Measurements from ENCODE around the gene KITLG.
A peak's percentile ranks its signal among the peaks of the same experiment; 100 is the strongest.
"Not testable (repeated sequence)": the region's sequence is repeated elsewhere in the genome, so short reads cannot be mapped to it uniquely, and the experiment has no call there.

The KITLG gene

DNA sequence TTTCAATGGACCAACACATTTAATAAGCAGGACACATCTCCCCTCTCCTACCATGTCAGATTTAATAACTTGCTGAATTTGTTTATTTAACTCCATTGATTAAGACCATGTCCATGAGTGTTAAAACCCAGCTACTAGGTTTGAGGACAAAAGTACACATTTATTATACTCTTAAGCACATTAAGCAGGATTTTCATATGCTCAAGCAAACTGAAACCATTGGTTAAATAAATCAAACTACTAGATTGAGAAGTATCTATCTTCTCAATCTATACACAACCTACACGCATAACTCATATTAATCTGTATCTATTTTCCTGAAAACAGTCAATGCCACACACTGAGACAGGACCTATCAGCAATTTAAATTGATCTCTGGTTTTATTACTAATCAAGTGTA lies 85.2 kb downstream of the KITLG start:
- DNase-seq (ENCODE audit: low spot score) = no peak

DNA sequence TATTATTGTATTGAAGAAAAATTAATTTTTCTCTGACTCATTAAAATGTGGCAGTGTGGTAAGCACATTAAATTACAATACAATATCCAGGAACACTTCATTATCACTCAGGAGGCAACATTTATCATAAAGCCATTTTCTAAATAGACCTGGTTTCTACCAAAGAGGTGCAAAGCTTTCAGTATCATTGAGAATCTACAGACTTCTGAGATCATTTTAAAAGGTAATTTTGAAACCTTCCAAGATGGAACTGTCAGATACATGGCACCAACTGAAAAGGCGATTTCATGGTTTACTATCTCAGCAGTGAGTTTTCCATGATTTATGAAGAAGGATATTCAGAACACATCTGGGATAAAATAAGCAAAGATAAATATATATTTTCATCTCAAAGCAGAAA lies 85.8 kb downstream of the KITLG start:
- DNase-seq (ENCODE audit: low spot score) = no peak

- no peak for DNase-seq (ENCODE audit: low spot score)
Measured at GRCh38 chr12:88493636-88494035, 86.6 kb downstream of the KITLG start.

GRCh38 chr12:88490425-88490824 lies 89.8 kb downstream of the KITLG start:
- DNase-seq (ENCODE audit: low spot score) = no peak

DNA sequence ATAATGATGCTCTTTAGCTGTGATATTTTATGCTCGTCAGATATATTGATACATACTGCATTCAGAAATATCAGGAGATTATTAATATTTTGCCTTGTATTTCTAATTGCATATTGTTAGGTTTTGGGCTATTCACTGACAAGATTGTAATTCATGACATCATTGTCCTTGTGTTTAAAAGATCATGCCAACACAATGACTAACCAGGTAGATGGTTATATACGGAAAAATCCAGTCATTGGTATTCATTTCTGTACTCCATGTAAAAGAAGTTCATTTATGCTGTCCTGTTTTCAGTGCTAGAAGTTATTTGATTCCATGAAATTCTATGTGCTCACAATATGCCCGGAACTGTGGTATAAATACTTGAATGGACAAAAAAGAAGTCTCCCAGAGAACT lies 107.5 kb downstream of the KITLG start:
- no peak for DNase-seq (ENCODE audit: low spot score)

- no peak for DNase-seq (ENCODE audit: low spot score)
Measured at GRCh38 chr12:88472248-88472647, 108.0 kb downstream of the KITLG start.

DNA sequence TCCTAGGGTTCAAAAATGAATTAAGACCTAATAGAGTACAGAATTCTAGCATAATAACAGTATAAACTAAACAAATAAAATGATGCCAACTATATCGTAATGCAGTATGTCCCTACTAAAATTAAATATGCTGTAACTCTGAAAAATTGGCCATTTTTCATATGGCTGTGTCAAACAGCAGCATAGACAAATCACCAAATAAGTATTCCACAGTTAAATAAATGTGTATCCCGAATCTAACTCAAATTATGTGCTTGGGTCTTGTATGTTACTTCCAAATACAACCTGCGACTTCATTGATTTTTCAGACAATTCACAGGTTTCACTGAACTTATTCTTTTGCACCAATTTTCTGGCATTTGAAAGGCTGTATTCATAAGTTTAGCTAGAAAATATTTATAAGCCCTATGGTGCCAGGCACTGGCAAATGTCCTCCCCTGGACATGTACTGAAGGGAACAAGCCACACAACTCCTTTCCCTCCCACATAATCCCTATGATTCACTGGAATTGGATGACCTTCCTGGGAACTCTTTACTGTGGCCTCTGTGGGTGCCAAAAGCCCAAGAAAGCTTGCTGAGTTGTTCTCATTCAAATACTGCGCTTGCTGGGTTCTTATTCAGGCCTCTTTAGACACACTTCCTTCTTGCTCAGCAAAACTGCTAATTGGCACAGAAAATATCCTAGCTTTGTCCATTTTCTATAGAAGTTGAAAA lies 108.8 kb downstream of the KITLG start:
- DNase-seq (ENCODE audit: low spot score) = peak; percentile 22

GRCh38 chr12:88469154-88469553 lies 111.1 kb downstream of the KITLG start:
- DNase-seq (ENCODE audit: low spot score) = no peak

DNA sequence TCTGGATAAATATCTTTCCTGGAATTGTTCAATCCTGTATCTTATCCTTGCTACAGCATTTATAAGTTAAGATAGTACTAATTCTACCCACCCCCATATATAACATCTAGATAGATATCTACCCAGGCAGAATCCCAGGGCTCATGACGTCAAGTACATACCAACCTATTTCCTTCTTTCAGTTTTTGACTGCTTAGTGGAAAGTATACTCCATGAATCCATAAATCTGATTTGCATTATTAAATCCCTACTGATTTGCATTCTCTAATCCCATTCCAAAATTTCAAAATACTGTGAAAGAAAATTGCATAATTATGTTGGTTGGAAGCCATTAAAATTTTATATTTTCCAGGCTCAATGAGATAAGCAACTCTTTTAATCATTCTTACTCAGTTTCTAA lies 111.7 kb downstream of the KITLG start:
- DNase-seq (ENCODE audit: low spot score) = no peak

GRCh38 chr12:88466708-88467107 lies 113.6 kb downstream of the KITLG start:
- not testable (repeated sequence) for DNase-seq (ENCODE audit: low spot score)

GRCh38 chr12:88458327-88458726 lies 121.9 kb downstream of the KITLG start:
- DNase-seq (ENCODE audit: low spot score) = no peak

- no peak for DNase-seq (ENCODE audit: low spot score)
Measured at GRCh38 chr12:88453323-88453722, 126.9 kb downstream of the KITLG start.

DNA sequence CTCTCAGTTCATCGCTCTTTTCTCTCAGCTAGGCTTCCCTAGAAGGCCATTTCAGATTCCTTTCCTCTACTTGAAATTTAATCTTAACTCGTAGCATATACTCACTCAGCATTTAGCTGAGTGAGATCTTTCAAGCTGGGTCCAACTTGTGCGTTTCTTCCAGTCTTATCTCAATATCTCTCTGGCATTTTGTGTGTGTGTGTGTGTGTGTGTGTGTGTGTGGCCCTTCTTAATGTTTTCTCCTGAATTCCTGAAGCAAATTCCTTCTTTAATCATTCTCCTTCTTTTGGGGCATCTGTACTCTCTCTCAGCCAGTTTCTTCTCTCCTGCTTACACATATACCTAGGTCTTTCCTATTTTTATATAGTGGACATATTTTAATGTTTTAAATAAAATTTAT lies 129.1 kb downstream of the KITLG start:
- no peak for DNase-seq (ENCODE audit: low spot score)

GRCh38 chr12:88450136-88450535 lies 130.1 kb downstream of the KITLG start:
- no peak for DNase-seq (ENCODE audit: low spot score)

DNA sequence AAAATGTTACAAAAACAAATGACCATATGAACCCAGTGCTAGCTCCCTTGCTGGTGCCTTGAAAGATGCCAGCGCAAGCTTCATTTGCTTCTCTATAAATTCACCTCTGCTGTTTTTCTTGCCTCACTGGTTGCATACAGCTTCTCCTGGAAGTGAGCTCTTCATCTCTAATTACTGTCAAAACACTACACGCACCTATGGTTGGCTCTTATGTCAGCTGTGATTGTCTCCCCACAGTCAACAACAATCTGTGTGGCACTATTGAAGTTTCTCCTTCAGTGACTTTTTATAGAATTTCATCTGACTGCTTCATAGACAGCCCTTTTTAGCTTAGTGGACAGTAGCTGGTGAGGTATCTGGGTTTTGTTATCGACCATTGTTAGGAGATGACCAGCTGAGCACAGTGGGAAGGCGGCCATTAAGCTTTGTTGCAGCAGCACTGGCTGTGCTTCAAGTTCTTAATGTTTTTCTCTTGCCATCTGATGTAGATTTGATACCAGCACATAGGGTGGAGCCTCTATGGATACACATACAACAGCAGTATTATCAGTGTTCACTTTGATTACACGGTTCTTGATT lies 131.8 kb downstream of the KITLG start:
- DNase-seq (ENCODE audit: low spot score) = no peak

GRCh38 chr12:88445705-88446394 lies 134.4 kb downstream of the KITLG start:
- no peak for DNase-seq (ENCODE audit: low spot score)

DNA sequence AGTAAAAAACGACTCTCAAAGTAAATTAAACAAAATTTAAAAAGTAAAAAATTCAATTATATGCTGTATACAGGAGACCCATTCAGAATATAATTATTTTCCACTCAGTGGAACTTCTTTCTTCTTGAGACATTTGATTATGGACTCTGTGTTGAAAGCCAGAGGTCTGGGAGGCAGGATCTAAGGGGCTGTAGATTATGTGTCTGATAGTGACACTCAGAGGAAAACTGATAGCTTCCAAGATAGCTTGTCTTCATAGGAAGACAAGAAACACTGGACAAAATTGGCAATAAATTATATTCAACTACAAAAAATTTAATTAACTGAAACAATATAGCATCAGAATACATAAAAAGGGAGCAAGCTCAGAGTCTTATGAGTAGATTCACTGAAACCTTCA lies 135.8 kb downstream of the KITLG start:
- no peak for DNase-seq (ENCODE audit: low spot score)

Data from pons (tissue), 1 donor.